Activated CD4-positive, alpha-beta T cell treated with anti-CD3 and anti-CD28 coated beads, Interleukin-2, amount 10 ng/mL, durations not matched to agents 24 days and 14 days (primary cell): ENCODE measurements around the gene SGSH. TPM values are rescaled to one million over a fixed set of nuclear protein-coding genes. Genes with fewer than 3 reads are reported as not detected.
"Not testable (repeated sequence)": the region's sequence is repeated elsewhere in the genome, so short reads cannot be mapped to it uniquely, and the experiment has no call there.

ENCODE experiments used
- DNase-seq: peaks from one replicate; pipeline ENCODE4 v3.0.0; 2022
- H3K27ac Mint-ChIP-seq: one replicate; pipeline ENCODE4 v1.8.0; 2022; ENCODE audit warnings: mild to moderate bottlenecking, mixed read lengths
- H3K27me3 Mint-ChIP-seq: one replicate; pipeline ENCODE4 v1.8.0; 2022; ENCODE audit warnings: mixed read lengths
- H3K36me3 Mint-ChIP-seq: one replicate; pipeline ENCODE4 v1.8.0; 2022; ENCODE audit warnings: low read depth, mild to moderate bottlenecking, mixed read lengths
- H3K4me1 Mint-ChIP-seq: one replicate; pipeline ENCODE4 v1.8.0; 2021; ENCODE audit warnings: mixed read lengths
- H3K4me3 Mint-ChIP-seq: one replicate; pipeline ENCODE4 v1.8.0; 2022; ENCODE audit warnings: mild to moderate bottlenecking, moderate library complexity, mixed read lengths
- H3K9me3 Mint-ChIP-seq: one replicate; pipeline ENCODE4 v1.8.0; 2021; ENCODE audit warnings: mixed read lengths
- intact Hi-C: fragments of 100-400 bp; cut with micrococcal nuclease; formaldehyde crosslinking; loops from one replicate; pipeline ENCODE4 v1.15.1; 2023
- total RNA-seq: library from RNA; stranded (reverse); gene quantifications from 2 replicates; pipeline ENCODE4 v1.2.3, GENCODE V29; 2022

Gene SGSH
- total RNA-seq, 1 donor from 2014 or later: 22.5 TPM

GRCh38 chr17:80246726-80247125 is 26.6 kb upstream of the SGSH start:
- Mint-ChIP-seq H3K27ac (no peak overlapping the region), H3K4me3 (no peak overlapping the region), H3K9me3 (no peaks in the 10 kb centered on the region), H3K36me3 (no peaks in the 10 kb centered on the region), H3K4me1 (peaks cover under 1% of the 10 kb centered on the region), H3K27me3 (no peaks in the 10 kb centered on the region)
- intact Hi-C loops: no loop called here
- no peak for DNase-seq

DNA sequence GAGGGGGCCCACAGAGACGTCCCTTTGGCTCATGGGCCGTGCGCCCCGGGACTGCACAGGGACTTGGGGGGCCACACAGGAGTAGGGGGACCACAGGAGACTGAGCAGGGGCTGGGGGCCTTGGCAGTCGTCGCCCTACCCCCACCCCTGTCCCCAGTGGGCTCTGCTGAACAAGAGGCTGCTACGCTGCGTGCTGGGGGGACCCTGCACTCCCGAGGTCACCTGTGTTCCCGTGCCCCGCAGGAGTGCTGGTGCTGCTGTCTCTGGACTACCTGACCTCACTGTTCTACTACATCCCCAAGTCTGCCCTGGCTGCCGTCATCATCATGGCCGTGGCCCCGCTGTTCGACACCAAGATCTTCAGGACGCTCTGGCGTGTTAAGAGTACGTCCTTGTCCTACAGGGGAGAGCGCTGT is 26.1 kb upstream of the SGSH start:
- Mint-ChIP-seq H3K36me3 (no peaks in the 10 kb centered on the region), H3K4me1 (no peaks in the 10 kb centered on the region), H3K4me3 (no peak overlapping the region), H3K27ac (no peak overlapping the region), H3K27me3 (no peaks in the 10 kb centered on the region), H3K9me3 (no peaks in the 10 kb centered on the region)
- intact Hi-C loops: no loop called here
- DNase-seq: no peak

- no peak overlapping the region for H3K27ac Mint-ChIP-seq
These were observed 25.6 kb upstream of the SGSH start for GRCh38 chr17:80245566-80246265.

GRCh38 chr17:80244871-80245509 is 24.9 kb upstream of the SGSH start:
- no peaks in the 10 kb centered on the region for H3K9me3 Mint-ChIP-seq
- no peaks in the 10 kb centered on the region for H3K4me1 Mint-ChIP-seq
- no peak overlapping the region for H3K4me3 Mint-ChIP-seq
- no peaks in the 10 kb centered on the region for H3K36me3 Mint-ChIP-seq
- no peak overlapping the region for H3K27ac Mint-ChIP-seq
- intact Hi-C loops: no loop called here
- no peak for DNase-seq
- no peaks in the 10 kb centered on the region for H3K27me3 Mint-ChIP-seq

More at GRCh38 chr17:80245566-80246265, 25.6 kb upstream of the SGSH start:
- Mint-ChIP-seq H3K4me1 (no peaks in the 10 kb centered on the region), H3K4me3 (no peak overlapping the region), H3K27me3 (no peaks in the 10 kb centered on the region), H3K36me3 (no peaks in the 10 kb centered on the region), H3K9me3 (no peaks in the 10 kb centered on the region)
- intact Hi-C loops: no loop called here
- DNase-seq: no peak

GRCh38 chr17:80244448-80244847 is 24.3 kb upstream of the SGSH start:
- intact Hi-C loops, DNase-seq, H3K4me3 Mint-ChIP-seq, H3K27ac Mint-ChIP-seq, H3K36me3 Mint-ChIP-seq, H3K4me1 Mint-ChIP-seq, H3K9me3 Mint-ChIP-seq, H3K27me3 Mint-ChIP-seq: not testable (repeated sequence)

DNA sequence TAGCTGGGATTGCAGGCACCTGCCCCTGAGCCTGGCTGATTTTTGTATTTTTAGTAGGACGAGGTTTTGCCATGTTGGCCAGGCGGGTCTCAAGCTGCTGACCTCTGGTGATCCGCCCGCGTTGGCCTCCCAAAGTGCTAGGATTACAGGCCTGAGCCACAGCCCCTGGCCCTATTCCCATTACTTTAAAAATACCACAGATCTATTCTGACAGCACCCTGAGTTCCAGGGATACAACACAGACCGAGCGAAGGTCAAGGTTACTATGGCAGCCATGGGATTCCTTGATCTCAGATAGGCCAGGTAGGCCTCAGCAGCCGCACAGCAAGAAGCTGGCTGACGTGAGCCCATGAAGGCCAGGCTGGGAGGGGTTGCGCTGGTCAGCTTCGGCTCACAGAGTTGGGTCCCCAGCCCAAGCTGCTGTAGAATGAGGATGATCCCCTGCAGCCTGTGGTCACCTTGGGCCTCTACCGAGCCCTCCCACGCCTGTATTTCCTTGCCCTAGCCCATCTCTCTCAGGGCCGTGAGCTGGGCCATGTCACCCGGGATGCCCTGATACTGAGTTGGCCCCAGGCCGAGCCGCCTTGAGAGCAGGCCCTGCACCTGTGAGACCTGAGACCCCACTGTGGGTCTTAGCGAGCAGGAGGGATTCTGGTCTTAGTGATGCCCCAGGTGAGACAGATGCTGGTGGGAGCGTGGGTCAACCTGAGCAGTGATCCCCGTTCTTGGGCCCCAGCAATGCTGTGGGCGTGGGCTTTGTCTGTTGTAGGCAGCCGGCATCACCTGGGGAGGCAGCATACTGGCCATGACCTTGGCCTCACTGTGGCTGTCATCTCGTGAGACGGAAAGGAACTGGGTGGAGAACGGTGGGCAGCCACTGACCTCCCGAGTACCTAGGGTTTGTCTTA is 23.6 kb upstream of the SGSH start:
- no peak overlapping the region for H3K4me3 Mint-ChIP-seq
- H3K27me3 Mint-ChIP-seq: no peaks in the 10 kb centered on the region
- H3K4me1 Mint-ChIP-seq: no peaks in the 10 kb centered on the region
- H3K36me3 Mint-ChIP-seq: no peaks in the 10 kb centered on the region
- intact Hi-C loops: no loop called here
- no peaks in the 10 kb centered on the region for H3K9me3 Mint-ChIP-seq
- no peak for DNase-seq
- H3K27ac Mint-ChIP-seq: no peak overlapping the region

DNA sequence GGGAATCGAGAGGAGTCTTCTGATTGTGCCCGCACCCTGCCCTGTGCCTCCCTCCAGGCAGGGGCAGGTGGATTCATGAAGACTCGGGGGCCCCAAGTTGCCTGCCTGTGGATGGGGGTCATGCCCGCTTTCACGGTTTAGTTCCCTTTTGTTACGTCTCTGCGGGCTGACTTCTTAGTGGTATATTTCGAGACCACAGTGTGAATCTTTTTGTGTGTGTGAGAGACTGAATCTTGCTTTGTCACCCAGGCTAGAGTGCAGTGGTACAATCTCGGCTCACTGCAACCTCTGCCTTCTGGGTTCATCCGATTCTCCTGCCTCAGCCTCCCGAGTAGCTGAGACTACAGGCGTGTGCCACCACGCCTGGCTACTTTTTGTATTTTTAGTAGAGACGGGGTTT is 22.4 kb upstream of the SGSH start:
- no peak overlapping the region for H3K27ac Mint-ChIP-seq
- no peak for DNase-seq
- no peaks in the 10 kb centered on the region for H3K36me3 Mint-ChIP-seq
- no peaks in the 10 kb centered on the region for H3K27me3 Mint-ChIP-seq
- H3K9me3 Mint-ChIP-seq: no peaks in the 10 kb centered on the region
- no peak overlapping the region for H3K4me3 Mint-ChIP-seq
- no peaks in the 10 kb centered on the region for H3K4me1 Mint-ChIP-seq
- intact Hi-C loops: no loop called here

- intact Hi-C loops: no loop called here
- Mint-ChIP-seq H3K36me3 (peaks cover 9% of the 10 kb centered on the region), H3K27me3 (no peaks in the 10 kb centered on the region)
These were observed 17.3 kb upstream of the SGSH start for GRCh38 chr17:80237386-80237785.

DNA sequence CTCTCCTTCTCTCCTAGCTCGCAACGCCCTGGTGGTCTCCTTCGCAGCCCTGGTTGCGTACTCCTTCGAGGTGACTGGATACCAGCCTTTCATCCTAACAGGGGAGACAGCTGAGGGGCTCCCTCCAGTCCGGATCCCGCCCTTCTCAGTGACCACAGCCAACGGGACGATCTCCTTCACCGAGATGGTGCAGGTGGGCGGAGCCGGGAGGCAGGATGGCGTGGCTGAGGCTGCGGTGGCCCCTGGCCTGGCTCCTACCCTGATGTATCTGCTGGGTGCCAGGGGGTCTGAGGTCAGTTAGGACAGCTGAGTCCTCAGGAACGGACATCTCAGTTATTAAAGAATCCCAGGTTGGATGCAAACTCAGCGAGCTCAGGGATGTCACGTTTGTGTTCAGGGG is 16.8 kb upstream of the SGSH start:
- Mint-ChIP-seq H3K36me3 (peaks cover 10% of the 10 kb centered on the region), H3K27ac (no peak overlapping the region), H3K9me3 (peaks cover 6% of the 10 kb centered on the region), H3K4me1 (no peaks in the 10 kb centered on the region), H3K27me3 (no peaks in the 10 kb centered on the region), H3K4me3 (no peak overlapping the region)
- intact Hi-C loops: no loop called here
- no peak for DNase-seq

More at GRCh38 chr17:80237386-80237785, 17.3 kb upstream of the SGSH start:
- no peak for DNase-seq
- Mint-ChIP-seq H3K9me3 (peaks cover 5% of the 10 kb centered on the region), H3K4me1 (no peaks in the 10 kb centered on the region), H3K4me3 (no peak overlapping the region), H3K27ac (no peak overlapping the region)

- no peak overlapping the region for H3K4me3 Mint-ChIP-seq
- no peak for DNase-seq
- peaks cover 11% of the 10 kb centered on the region for H3K9me3 Mint-ChIP-seq
- intact Hi-C loops: no loop called here
- H3K4me1 Mint-ChIP-seq: no peaks in the 10 kb centered on the region
- H3K27ac Mint-ChIP-seq: no peak overlapping the region
- H3K27me3 Mint-ChIP-seq: no peaks in the 10 kb centered on the region
- H3K36me3 Mint-ChIP-seq: peaks cover 14% of the 10 kb centered on the region
These were observed 13.1 kb upstream of the SGSH start for GRCh38 chr17:80233202-80233601.

- no peaks in the 10 kb centered on the region for H3K27me3 Mint-ChIP-seq
- no peaks in the 10 kb centered on the region for H3K4me1 Mint-ChIP-seq
- intact Hi-C loops: no loop called here
- H3K4me3 Mint-ChIP-seq: no peak overlapping the region
- no peak overlapping the region for H3K27ac Mint-ChIP-seq
- peaks cover 14% of the 10 kb centered on the region for H3K36me3 Mint-ChIP-seq
- peaks cover 11% of the 10 kb centered on the region for H3K9me3 Mint-ChIP-seq
- no peak for DNase-seq
These were observed 12.3 kb upstream of the SGSH start for GRCh38 chr17:80232438-80232837.

DNA sequence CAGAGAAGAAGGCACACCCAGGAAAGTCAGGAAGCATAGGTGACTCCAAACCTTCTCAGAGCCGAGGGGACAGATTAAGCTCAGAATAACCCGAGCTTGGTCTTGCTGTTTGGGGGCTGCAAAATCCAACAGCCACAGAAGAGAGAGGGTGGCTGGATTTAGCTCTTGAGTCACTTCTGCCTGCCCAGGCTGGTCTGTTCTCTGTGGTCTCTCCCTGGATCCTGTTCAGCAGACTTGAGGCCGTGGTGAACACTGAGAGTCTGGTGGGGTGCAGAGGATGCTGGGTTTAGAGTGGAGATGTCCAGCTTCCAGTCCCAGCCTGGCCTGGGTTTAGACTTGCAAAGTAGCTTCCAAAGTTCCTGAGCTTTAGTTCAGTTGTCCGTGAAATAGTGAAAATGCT is 8.9 kb upstream of the SGSH start:
- no peaks in the 10 kb centered on the region for H3K27me3 Mint-ChIP-seq
- intact Hi-C loops: no loop called here
- DNase-seq: no peak
- H3K9me3 Mint-ChIP-seq: peaks cover 11% of the 10 kb centered on the region
- H3K4me3 Mint-ChIP-seq: no peak overlapping the region
- H3K4me1 Mint-ChIP-seq: peaks cover 2% of the 10 kb centered on the region
- H3K27ac Mint-ChIP-seq: no peak overlapping the region
- H3K36me3 Mint-ChIP-seq: peaks cover 11% of the 10 kb centered on the region

- intact Hi-C loops: no loop called here
- Mint-ChIP-seq H3K4me1 (peaks cover 3% of the 10 kb centered on the region), H3K27ac (no peak overlapping the region), H3K9me3 (peaks cover 11% of the 10 kb centered on the region), H3K36me3 (peaks cover 11% of the 10 kb centered on the region), H3K4me3 (no peak overlapping the region), H3K27me3 (no peaks in the 10 kb centered on the region)
- DNase-seq: no peak
These were observed 8.3 kb upstream of the SGSH start for GRCh38 chr17:80228477-80228876.

- intact Hi-C loops: no loop called here
- H3K27me3 Mint-ChIP-seq: no peaks in the 10 kb centered on the region
- no peak overlapping the region for H3K4me3 Mint-ChIP-seq
- H3K9me3 Mint-ChIP-seq: peaks cover 10% of the 10 kb centered on the region
- H3K4me1 Mint-ChIP-seq: peaks cover 3% of the 10 kb centered on the region
- peaks cover 8% of the 10 kb centered on the region for H3K36me3 Mint-ChIP-seq
- DNase-seq: no peak
- no peak overlapping the region for H3K27ac Mint-ChIP-seq
These were observed 7.5 kb upstream of the SGSH start for GRCh38 chr17:80227666-80228065.
